Brain microvascular endothelial cell (primary cell): Measurements from ENCODE around the gene TAS1R3.

ENCODE experiments used
- DNase-seq: peaks from one replicate; pipeline ENCODE4 v3.0.0-alpha.2; 2020
- H3K27ac ChIP-seq: fragments of 250-450 bp; sonication (Bioruptor Pico); 2 replicates; pipeline ENCODE4 v1.5.1; 2020; ENCODE audit warnings: mild to moderate bottlenecking, moderate library complexity
- H3K27me3 ChIP-seq: fragments of 250-450 bp; sonication (Bioruptor Pico); replicated peaks from 2 replicates; pipeline ENCODE4 v1.5.1; 2020; ENCODE audit warnings: mild to moderate bottlenecking
- H3K36me3 ChIP-seq: fragments of 250-450 bp; sonication (Bioruptor Pico); replicated peaks from 2 replicates; pipeline ENCODE4 v1.5.1; 2020; ENCODE audit warnings: mild to moderate bottlenecking
- H3K4me3 ChIP-seq: 2 replicates; pipeline ENCODE4 v1.5.1; 2011; ENCODE audit warnings: low read depth, mild to moderate bottlenecking, control low read depth, low read length, moderate library complexity
- in situ Hi-C: cut with HindIII; loops from 2 replicates; pipeline ENCODE4 v1.10.0; 2017; ENCODE audit warnings: low sequenced_read_pairs, low pct_ligation_motif_present
- TF ChIP-seq, protein P1 (sequence below): IDR thresholded peaks from 2 replicates; pipeline ENCODE4 v1.5.1; 2011; ENCODE audit warnings: low read depth, mild to moderate bottlenecking, moderate library complexity, low read length, control low read depth, inconsistent platforms; ENCODE audit errors: missing control alignments

The TAS1R3 gene

DNA sequence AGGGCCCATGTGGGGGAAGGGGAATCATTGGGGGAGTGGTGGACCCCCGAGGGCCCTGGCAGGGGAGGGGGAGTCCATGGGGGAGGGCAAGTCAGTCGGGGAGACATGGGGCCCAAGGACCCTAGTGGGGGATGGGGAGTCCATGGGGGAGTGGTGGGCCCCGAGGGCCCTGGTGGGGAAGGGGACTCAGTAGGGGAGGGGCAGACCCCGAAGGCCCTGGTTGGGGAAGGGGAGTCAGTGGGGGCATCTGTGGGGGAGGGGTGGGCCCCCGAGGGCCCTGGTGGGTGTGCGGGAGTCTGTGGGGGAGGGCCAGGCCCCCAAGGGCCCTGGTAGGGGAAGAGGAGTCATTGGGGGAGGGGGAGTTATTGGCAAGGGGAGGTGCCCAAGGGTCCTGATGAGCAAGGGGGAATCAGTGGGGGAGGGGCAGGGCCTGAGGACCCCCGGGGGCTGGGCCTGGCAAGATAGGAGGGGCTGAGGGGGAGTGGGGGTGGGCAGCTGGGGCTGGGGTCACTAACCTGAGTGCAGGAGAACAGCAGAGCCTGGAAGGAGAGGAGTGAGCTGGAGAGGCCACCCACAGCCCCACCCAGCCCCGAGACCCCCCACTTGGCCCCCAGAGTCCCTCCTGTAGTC, 25.2 kb downstream of the TAS1R3 start:
- peaks cover 8% of the 10 kb centered on the region for H3K36me3 ChIP-seq
- H3K27ac ChIP-seq, result no peak overlapping the region
- TF ChIP-seq, protein P1, sequence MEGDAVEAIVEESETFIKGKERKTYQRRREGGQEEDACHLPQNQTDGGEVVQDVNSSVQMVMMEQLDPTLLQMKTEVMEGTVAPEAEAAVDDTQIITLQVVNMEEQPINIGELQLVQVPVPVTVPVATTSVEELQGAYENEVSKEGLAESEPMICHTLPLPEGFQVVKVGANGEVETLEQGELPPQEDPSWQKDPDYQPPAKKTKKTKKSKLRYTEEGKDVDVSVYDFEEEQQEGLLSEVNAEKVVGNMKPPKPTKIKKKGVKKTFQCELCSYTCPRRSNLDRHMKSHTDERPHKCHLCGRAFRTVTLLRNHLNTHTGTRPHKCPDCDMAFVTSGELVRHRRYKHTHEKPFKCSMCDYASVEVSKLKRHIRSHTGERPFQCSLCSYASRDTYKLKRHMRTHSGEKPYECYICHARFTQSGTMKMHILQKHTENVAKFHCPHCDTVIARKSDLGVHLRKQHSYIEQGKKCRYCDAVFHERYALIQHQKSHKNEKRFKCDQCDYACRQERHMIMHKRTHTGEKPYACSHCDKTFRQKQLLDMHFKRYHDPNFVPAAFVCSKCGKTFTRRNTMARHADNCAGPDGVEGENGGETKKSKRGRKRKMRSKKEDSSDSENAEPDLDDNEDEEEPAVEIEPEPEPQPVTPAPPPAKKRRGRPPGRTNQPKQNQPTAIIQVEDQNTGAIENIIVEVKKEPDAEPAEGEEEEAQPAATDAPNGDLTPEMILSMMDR, result no peak
- H3K27me3 ChIP-seq, result no peaks in the 10 kb centered on the region
- in situ Hi-C loops, result no loop called here
- DNase-seq, result no peak
- H3K4me3 ChIP-seq, result peak overlapping the region; percentile 72

GRCh38 chr1:1356796-1357401, 25.8 kb downstream of the TAS1R3 start:
- no peak overlapping the region for H3K27ac ChIP-seq
- TF ChIP-seq, protein P1, result no peak
- peaks cover 8% of the 10 kb centered on the region for H3K36me3 ChIP-seq
- in situ Hi-C loops, result no loop called here
- peak overlapping the region; percentile 72 for H3K4me3 ChIP-seq
- H3K27me3 ChIP-seq, result no peaks in the 10 kb centered on the region
- DNase-seq, result no peak

DNA sequence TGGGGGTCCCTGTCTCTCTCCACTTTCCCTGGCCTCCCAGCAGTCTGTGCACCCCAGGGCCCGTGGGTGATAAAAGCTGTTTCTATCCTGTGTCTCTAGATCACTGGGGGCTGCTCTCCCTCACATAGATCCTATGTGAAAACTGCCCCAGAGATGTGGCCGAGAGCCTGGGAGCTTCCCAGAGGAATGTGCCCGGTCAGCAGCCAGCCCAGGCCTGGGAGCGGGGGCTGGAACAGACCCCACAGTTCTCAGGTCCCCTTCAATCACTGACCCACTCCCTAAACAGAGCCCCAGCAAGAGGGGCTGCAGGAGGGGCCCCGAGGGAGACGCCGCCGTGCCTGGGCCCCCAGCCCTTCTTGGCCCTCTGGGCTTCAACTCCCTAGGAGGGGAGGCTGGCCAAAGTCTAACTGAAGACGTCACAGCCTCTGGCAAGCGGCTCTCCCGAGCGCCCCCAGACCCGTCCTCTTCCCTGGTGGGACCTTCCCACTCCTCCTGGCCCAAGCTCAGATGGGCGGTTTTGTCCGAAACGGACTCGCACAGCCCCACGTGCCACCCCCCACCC, 26.9 kb downstream of the TAS1R3 start:
- Histone ChIP-seq H3K4me3 (peak overlapping the region; percentile 72), H3K36me3 (peaks cover 8% of the 10 kb centered on the region), H3K27ac (peak overlapping the region; percentile 37), H3K27me3 (no peaks in the 10 kb centered on the region)
- DNase-seq, result no peak
- TF ChIP-seq, protein P1, result no peak
- in situ Hi-C loops, result no loop called here

DNA sequence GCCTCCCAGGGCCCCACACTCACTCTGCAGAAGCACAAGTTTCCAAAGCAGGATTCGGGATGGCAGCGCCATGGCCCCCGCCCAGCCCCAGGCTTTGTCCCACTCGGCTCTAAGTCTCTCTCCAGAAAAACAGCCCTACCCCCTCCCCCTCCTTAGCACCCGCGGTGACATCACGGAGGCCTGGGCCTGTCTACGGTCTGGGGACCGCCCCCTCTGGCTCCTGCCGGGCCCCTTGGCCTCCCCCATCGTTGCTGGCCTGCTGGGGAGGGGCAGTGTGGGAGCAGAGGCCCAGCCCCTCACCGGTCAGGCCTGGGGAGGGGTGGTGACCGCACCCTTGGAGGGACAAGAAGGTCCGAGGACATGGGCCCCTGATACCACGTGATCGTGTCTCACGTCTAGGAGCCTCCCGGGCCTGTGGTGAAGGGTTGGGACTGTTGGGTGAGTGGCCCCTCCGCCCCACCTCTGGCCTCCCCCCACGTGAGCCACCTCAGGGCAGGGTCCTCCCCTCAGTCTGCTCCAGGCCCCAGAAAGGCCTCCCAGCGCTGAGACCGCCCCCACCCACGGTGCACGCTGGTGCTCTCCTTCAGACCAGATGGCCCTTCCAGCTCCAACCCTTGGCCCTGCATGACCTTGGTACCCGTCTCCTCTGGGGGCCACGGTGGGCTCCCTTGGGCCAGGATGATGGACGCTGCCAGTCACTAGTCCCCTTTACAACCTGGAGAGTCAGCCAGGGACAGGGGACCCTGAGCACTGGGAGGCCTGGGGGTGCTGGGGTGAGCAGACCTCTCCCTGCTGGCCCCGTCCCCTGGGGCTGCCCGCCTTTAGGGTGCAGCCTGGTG, 27.6 kb downstream of the TAS1R3 start, which contains the start of gene MXRA8:
TSS of gene MXRA8 (minus strand) at position 123 of the 839 bp plus-strand sequence. CDS start at position 72, 51 bp downstream.
- no peaks in the 10 kb centered on the region for H3K27me3 ChIP-seq
- H3K27ac ChIP-seq, result peak within 1 kb of the TSS; percentile 37
- DNase-seq, result peak; percentile 44
- in situ Hi-C loops, result no loop called here
- H3K4me3 ChIP-seq, result peak within 1 kb of the TSS; percentile 72
- H3K36me3 ChIP-seq, result peaks cover 8% of the 10 kb centered on the region
- TF ChIP-seq, protein P1, result no peak

GRCh38 chr1:1359308-1359663, 28.2 kb downstream of the TAS1R3 start:
- H3K27ac ChIP-seq, result peak overlapping the region; percentile 37
- no peaks in the 10 kb centered on the region for H3K27me3 ChIP-seq
- peak; percentile 52 for DNase-seq
- peaks cover 6% of the 10 kb centered on the region for H3K36me3 ChIP-seq
- peak overlapping the region; percentile 72 for H3K4me3 ChIP-seq
- TF ChIP-seq, protein P1, result no peak
- in situ Hi-C loops, result no loop called here
